MCF 10A (cell line): ENCODE results near the gene KRT80. TPM values are rescaled to one million over a fixed set of nuclear protein-coding genes. Genes with fewer than 3 reads are reported as not detected.

Experiments used
- BruUV-seq: library from RNA; stranded (reverse); fragments of 400-500 nt; replicated peaks from 2 replicates; lab custom pipeline; 2021; lab: Mats Ljungman, UMichigan
- CTCF ChIA-PET: fragments of 300-600 bp; sonication (Branson Sonifier 250); formaldehyde crosslinking; extraction: SDS; loops from one replicate; lab custom pipeline; 2021; ENCODE audit warnings: antibody characterized with exemption, inconsistent platforms; lab: Yijun Ruan, JAX
- POLR2A ChIA-PET: fragments of 300-600, 350-650 bp; sonication (Branson Sonifier 250); formaldehyde crosslinking; extraction: SDS; loops from one replicate; lab custom pipeline; 2020; ENCODE audit warnings: antibody characterized with exemption, inconsistent platforms; lab: Yijun Ruan, JAX
- DNase-seq: peaks from one replicate; pipeline ENCODE4 v3.0.0-alpha.2; 2018; ENCODE audit not compliant: unreplicated experiment
- H3K27ac Mint-ChIP-seq: one replicate; pipeline ENCODE4 v1.8.0; 2022; ENCODE audit warnings: mild to moderate bottlenecking, low read depth, mixed read lengths; ENCODE audit not compliant: unreplicated experiment
- H3K27me3 Mint-ChIP-seq: one replicate; pipeline ENCODE4 v1.8.0; 2022; ENCODE audit warnings: mixed read lengths; ENCODE audit not compliant: insufficient read depth, unreplicated experiment
- H3K36me3 Mint-ChIP-seq: one replicate; pipeline ENCODE4 v1.8.0; 2022; ENCODE audit warnings: mild to moderate bottlenecking, moderate library complexity, mixed read lengths; ENCODE audit not compliant: insufficient read depth, unreplicated experiment
- H3K4me1 Mint-ChIP-seq: one replicate; pipeline ENCODE4 v1.8.0; 2022; ENCODE audit warnings: mixed read lengths; ENCODE audit not compliant: insufficient read depth, unreplicated experiment
- H3K4me3 Mint-ChIP-seq: one replicate; pipeline ENCODE4 v1.8.0; 2022; ENCODE audit warnings: mild to moderate bottlenecking, moderate library complexity, mixed read lengths; ENCODE audit not compliant: unreplicated experiment
- H3K9me3 Mint-ChIP-seq: one replicate; pipeline ENCODE4 v1.8.0; 2022; ENCODE audit warnings: mixed read lengths; ENCODE audit not compliant: unreplicated experiment
- intact Hi-C: fragments of 100-400 bp; cut with micrococcal nuclease; formaldehyde crosslinking; loops from 2 replicates; pipeline ENCODE4 v1.14.1; 2022
- total RNA-seq: library from RNA; stranded (reverse); gene quantifications from 2 replicates; pipeline ENCODE4 v1.2.3, GENCODE V29; 2022
- TF ChIP-seq, protein P1 (sequence below): fragments of 200-600 bp; IDR thresholded peaks from one replicate; pipeline ENCODE4 v1.8.0; 2022; ENCODE audit warnings: antibody characterized with exemption, mild to moderate bottlenecking; ENCODE audit not compliant: unreplicated experiment

The KRT80 gene
- total RNA-seq, 1 experiment from 2014 or later, result 27.4 TPM

DNA sequence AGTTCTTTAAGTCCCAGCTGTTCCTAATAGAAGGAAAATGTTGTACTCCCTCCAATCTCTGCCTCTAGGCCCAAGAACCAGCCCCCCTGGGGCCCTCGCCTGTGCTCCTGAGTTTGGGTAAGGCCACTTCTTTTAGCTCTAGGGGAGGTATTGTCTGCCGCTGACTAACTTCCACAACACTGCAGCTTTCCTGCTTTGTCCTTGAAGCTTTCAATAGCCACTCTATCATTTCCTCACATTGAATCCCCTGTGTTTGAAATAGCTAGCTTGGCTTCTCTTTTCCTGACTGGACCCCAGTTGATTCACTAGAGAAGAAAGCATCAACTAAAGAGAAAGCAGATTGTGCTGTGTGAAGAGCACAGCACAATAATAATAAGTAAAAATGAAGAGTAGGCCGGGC is 28.8 kb downstream of the KRT80 start:
- ChIA-PET CTCF (interaction anchor here (1.0 kb wide), 1 partner anchor 107 kb away, joined by 3 read pairs; no protein-coding TSS in a partner anchor), POLR2A (interaction anchor here (1.0 kb wide), 1 partner anchor 50 kb away, joined by 3 read pairs; no protein-coding TSS in a partner anchor)
- peaks cover 4% of the 10 kb centered on the region for H3K36me3 Mint-ChIP-seq
- H3K4me3 Mint-ChIP-seq, result no peak overlapping the region
- intact Hi-C loops, result no loop called here
- no peak overlapping the region for H3K27ac Mint-ChIP-seq
- no peaks in the 10 kb centered on the region for H3K27me3 Mint-ChIP-seq
- no peaks in the 10 kb centered on the region for H3K9me3 Mint-ChIP-seq
- TF ChIP-seq, protein P1, sequence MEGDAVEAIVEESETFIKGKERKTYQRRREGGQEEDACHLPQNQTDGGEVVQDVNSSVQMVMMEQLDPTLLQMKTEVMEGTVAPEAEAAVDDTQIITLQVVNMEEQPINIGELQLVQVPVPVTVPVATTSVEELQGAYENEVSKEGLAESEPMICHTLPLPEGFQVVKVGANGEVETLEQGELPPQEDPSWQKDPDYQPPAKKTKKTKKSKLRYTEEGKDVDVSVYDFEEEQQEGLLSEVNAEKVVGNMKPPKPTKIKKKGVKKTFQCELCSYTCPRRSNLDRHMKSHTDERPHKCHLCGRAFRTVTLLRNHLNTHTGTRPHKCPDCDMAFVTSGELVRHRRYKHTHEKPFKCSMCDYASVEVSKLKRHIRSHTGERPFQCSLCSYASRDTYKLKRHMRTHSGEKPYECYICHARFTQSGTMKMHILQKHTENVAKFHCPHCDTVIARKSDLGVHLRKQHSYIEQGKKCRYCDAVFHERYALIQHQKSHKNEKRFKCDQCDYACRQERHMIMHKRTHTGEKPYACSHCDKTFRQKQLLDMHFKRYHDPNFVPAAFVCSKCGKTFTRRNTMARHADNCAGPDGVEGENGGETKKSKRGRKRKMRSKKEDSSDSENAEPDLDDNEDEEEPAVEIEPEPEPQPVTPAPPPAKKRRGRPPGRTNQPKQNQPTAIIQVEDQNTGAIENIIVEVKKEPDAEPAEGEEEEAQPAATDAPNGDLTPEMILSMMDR, result no peak
- BruUV-seq, result no TSS peak
- no peak for DNase-seq
- H3K4me1 Mint-ChIP-seq, result peaks cover 25% of the 10 kb centered on the region

DNA sequence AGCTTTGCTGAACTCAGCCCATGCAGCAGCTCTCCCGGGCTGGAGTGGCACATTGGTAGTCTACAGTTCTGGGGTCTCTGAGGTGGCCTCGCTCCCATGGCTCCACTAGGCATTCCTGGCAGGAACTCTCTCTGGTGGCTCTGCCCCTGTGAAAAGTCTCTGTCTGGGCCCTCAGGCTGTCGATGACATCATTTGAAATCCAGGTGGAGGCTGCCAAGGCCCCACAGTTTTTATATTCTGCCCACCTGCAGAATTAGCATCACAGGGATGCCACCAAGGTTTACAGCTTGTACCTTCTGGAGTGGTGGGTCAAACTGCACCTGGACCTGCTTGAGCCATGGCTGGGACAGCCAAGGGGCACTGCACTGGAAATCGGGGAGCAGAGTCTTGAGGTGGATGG is 31.6 kb downstream of the KRT80 start:
- DNase-seq, result no peak
- H3K27ac Mint-ChIP-seq, result no peak overlapping the region
- CTCF ChIA-PET, result interaction anchor here (0.7 to 3.2 kb wide), 14 partner anchors 16 to 820 kb away, joined by 3 to 22 read pairs (median 4); no protein-coding TSS in a partner anchor
- peaks cover 30% of the 10 kb centered on the region for H3K4me1 Mint-ChIP-seq
- TF ChIP-seq, protein P1, result no peak
- peaks cover 6% of the 10 kb centered on the region for H3K36me3 Mint-ChIP-seq
- no peaks in the 10 kb centered on the region for H3K27me3 Mint-ChIP-seq
- intact Hi-C loops, result no loop called here
- no peak overlapping the region for H3K4me3 Mint-ChIP-seq
- POLR2A ChIA-PET, result no interaction called here
- BruUV-seq, result no TSS peak
- H3K9me3 Mint-ChIP-seq, result no peaks in the 10 kb centered on the region

DNA sequence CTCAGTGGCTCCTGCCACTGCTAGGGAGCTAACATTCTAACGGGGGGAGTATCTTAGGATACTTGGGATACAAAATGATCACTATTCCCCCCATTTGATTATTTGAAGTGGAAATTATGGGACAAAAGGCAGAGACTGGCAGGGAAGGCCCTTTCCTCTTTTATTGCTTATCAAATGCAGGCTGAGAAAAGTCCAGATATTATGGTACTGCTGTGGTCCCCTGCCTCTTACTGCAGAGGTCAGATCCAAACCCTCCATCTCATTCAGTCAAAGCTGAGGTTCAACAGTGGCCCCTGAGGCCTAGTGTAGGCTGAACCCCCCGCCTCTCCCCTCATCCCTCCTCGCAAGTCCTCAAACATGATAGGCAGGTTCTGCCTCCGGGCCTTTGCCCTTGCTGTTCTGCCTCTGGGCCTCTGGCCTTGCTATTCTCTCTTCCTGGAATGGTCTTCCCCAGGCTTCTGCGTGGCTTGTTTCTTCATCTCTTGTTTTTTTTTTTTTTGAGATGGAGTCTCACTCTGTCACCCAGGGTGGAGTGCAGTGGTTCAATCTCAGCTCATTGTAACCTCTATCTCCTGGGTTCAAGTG is 34.2 kb downstream of the KRT80 start:
- Mint-ChIP-seq H3K27ac (peak overlapping the region; percentile 91), H3K4me3 (no peak overlapping the region), H3K27me3 (no peaks in the 10 kb centered on the region), H3K36me3 (peaks cover 6% of the 10 kb centered on the region), H3K4me1 (peaks cover 27% of the 10 kb centered on the region), H3K9me3 (no peaks in the 10 kb centered on the region)
- ChIA-PET CTCF (interaction anchor here (0.6 to 3.2 kb wide), 51 partner anchors 10 to 769 kb away, joined by 3 to 29 read pairs (median 4); partner anchors contain the start of genes KRT5, KRT83, KRT84 and KRT85), POLR2A (interaction anchor here (0.6 to 1.7 kb wide), 25 partner anchors 10 to 719 kb away, joined by 3 to 13 read pairs (median 4); partner anchors contain the start of genes KRT5 and KRT7)
- no TSS peak for BruUV-seq
- DNase-seq, result no peak
- TF ChIP-seq, protein P1, result no peak
- intact Hi-C loops, result loop anchor here (1.0 to 5.0 kb wide), 6 partner anchors 123 to 825 kb away; partner anchors contain the start of gene KRT5

DNA sequence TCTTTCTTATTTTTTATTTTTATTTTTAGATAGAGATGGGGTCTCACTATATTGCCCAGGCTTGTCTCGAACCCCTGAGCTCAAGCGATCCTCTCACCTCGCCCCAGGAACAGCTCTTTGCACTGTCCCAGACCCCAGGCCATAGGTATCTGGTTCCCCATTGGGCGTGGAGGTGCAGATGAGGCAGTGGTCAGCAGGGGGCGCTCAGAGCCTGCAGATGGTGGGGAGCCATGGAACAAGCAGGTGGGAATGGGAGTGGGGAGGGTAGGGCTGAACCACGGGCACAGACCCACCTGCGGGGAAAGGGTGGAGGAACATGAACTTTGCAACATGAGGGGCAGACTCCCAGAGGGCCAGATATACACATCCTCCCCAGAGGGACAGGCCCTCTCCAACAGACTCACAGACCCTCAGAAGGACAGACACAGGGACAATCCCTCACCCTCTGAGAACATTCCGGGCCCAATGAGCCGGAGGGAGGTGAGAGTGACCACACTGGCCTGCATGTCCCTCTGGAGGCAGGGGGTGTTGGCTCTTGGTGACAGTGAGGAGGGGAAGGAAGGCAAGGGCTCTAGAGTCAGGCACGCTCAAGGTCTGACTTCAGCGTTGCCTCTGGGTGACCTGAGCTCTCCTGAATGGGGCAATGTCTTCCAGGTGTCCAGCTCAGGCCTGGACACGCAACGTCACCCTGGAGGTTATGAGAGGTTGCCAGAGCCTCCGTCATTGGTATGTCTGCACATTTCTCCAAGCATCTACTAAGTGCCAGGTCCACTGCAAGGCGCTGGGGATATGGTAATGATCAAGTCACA is 34.9 kb downstream of the KRT80 start:
- no peak overlapping the region for H3K4me3 Mint-ChIP-seq
- ChIA-PET CTCF (interaction anchor here (0.6 to 3.2 kb wide), 60 partner anchors 10 to 788 kb away, joined by 3 to 29 read pairs (median 4); partner anchors contain the start of genes KRT5, KRT83, KRT84 and KRT85), POLR2A (interaction anchor here (0.6 to 1.7 kb wide), 28 partner anchors 9 to 720 kb away, joined by 3 to 13 read pairs (median 4); partner anchors contain the start of genes KRT5 and KRT7)
- intact Hi-C loops, result loop anchor here (1.0 to 5.0 kb wide), 7 partner anchors 124 to 825 kb away; partner anchors contain the start of gene KRT5
- TF ChIP-seq, protein P1, result peak; percentile 98
- H3K27ac Mint-ChIP-seq, result peak overlapping the region; percentile 91
- peaks cover 6% of the 10 kb centered on the region for H3K36me3 Mint-ChIP-seq
- H3K9me3 Mint-ChIP-seq, result no peaks in the 10 kb centered on the region
- no TSS peak for BruUV-seq
- peak; percentile 85 for DNase-seq
- peaks cover 30% of the 10 kb centered on the region for H3K4me1 Mint-ChIP-seq
- no peaks in the 10 kb centered on the region for H3K27me3 Mint-ChIP-seq
